Measurements from ENCODE around the gene NCSTN.

- TF ChIP-seq SUZ12 (IDR thresholded peaks at IDR 0.05; ENCODE audit: extremely low read depth, insufficient read depth, insufficient read length) (no peak), YY1 (IDR thresholded peaks at IDR 0.05; ENCODE audit: insufficient read depth, insufficient read length) (no peak), ZNF274 (IDR thresholded peaks at IDR 0.05; ENCODE audit: low read depth, low read length) (no peak)
These were observed 28.1 kb downstream of the NCSTN start for GRCh38 chr1:160371346-160371631.
